Left ventricle myocardium inferior (tissue), 1 donor: ENCODE results near the gene PAX9. TPM values are rescaled to one million over a fixed set of nuclear protein-coding genes. Genes with fewer than 3 reads are reported as not detected.

Experiments used
- DNase-seq: peaks from one replicate; pipeline ENCODE4 v3.0.0-alpha.2; 2020
- H3K27ac ChIP-seq: fragments of 200-600 bp; replicated peaks from 2 replicates; pipeline ENCODE4 v1.8.0; 2021
- H3K27me3 ChIP-seq: fragments of 200-600 bp; 2 replicates; pipeline ENCODE4 v1.8.0; 2021; ENCODE audit warnings: low read depth
- H3K36me3 ChIP-seq: fragments of 200-600 bp; 2 replicates; pipeline ENCODE4 v1.8.0; 2021
- H3K4me1 ChIP-seq: fragments of 200-600 bp; 2 replicates; pipeline ENCODE4 v1.8.0; 2021
- H3K4me3 ChIP-seq: fragments of 200-600 bp; 2 replicates; pipeline ENCODE4 v1.8.0; 2021; ENCODE audit warnings: mild to moderate bottlenecking, moderate library complexity
- H3K9me3 ChIP-seq: fragments of 200-600 bp; replicated peaks from 2 replicates; pipeline ENCODE4 v1.8.0; 2021
- intact Hi-C: fragments of 100-400 bp; cut with micrococcal nuclease; formaldehyde crosslinking; loops from one replicate; pipeline ENCODE4 v1.11.0; 2022
- long read RNA-seq: library from polyadenylated mRNA; unstranded; transcript quantifications from one replicate; pipeline ENCODE4 v2.0.0, GENCODE V29; 2021
- total RNA-seq: library from RNA; stranded (reverse); fragmentation: NEBNext Ultra II Directional; extraction: Animal tissue kit (Norgen Biotek cat#: 25700); gene quantifications from one replicate; pipeline ENCODE4 v1.2.1, GENCODE V29; 2021
- TF ChIP-seq, protein P1 (sequence below): fragments of 200-600 bp; IDR thresholded peaks from 2 replicates; pipeline ENCODE4 v1.8.0; 2021; ENCODE audit warnings: antibody characterized with exemption, mild to moderate bottlenecking, borderline replicate concordance
- donor health status: DM: no; HTN: yes; CAD: no; lungs with severe emphysema.

PAX9 gene
- total RNA-seq = not detected
- long read RNA-seq = 0 reads

DNA sequence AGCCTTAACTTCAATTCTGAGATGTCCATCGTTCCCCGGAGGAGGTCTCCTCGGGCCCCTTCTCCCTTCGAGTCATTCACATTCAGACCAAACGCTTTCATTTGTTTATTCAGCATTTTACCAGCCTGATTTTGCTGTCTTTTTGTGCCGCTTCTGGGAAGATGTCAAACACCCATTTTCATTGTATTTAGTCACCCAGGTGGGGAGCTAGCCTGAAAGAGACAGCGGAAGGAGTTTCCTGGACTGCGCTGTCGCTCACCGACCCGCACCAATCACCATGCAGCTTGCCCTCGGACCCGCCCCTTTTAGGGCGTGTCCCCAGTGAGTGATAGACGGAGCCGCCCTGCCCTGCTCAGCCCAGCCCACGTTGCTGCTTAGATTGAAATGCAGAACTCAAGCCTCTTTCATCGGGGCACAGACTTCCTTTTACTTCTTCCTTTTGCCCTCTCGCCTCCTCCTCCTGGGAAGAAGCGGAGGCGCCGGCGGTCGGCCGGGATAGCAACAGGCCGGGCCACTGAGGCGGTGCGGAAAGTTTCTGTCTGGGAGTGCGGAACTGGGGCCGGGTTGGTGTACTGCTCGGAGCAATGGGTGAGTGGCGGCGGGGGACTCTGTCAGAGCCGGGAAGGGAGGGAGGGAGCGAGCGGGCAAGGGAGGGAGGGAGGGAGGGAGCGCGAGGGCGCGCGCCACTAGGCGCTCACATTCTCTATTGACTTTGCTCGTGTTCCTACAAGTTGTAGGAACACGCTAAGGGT is at the start of gene PAX9:
TSS of gene PAX9 (plus strand) at position 355 of the 752 bp plus-strand sequence. CDS start at position 585, 230 bp downstream.
- intact Hi-C loops = no loop called here

DNA sequence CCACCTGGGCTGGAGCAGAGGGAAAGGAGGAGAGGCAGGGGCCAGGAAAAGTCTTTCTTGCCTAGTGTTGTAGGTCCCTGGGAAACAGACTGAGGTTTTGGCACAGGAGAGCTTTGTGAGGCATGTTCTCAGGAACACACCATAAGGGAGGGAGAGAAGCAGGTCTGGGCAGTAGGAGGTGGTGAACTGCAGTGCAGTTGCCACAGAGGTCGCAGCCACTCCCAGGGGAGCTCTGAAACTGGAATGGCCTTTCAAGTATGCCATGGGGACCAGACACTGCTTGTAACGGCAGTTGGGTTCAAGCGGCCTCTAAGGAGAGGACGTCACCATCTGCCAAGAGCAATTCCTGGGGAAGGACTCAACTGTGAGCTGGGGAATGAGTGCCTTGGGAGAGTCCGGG is 43.8 kb upstream of the PAX9 start:
- H3K4me3 ChIP-seq = no peak overlapping the region
- H3K27ac ChIP-seq = no peak overlapping the region
- H3K9me3 ChIP-seq = peaks cover 18% of the 10 kb centered on the region
- no peaks in the 10 kb centered on the region for H3K4me1 ChIP-seq
- peaks cover 56% of the 10 kb centered on the region for H3K27me3 ChIP-seq
- no peaks in the 10 kb centered on the region for H3K36me3 ChIP-seq
- intact Hi-C loops = no loop called here
- no peak for DNase-seq
- TF ChIP-seq, protein P1, sequence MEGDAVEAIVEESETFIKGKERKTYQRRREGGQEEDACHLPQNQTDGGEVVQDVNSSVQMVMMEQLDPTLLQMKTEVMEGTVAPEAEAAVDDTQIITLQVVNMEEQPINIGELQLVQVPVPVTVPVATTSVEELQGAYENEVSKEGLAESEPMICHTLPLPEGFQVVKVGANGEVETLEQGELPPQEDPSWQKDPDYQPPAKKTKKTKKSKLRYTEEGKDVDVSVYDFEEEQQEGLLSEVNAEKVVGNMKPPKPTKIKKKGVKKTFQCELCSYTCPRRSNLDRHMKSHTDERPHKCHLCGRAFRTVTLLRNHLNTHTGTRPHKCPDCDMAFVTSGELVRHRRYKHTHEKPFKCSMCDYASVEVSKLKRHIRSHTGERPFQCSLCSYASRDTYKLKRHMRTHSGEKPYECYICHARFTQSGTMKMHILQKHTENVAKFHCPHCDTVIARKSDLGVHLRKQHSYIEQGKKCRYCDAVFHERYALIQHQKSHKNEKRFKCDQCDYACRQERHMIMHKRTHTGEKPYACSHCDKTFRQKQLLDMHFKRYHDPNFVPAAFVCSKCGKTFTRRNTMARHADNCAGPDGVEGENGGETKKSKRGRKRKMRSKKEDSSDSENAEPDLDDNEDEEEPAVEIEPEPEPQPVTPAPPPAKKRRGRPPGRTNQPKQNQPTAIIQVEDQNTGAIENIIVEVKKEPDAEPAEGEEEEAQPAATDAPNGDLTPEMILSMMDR = no peak

More for the DNA sequence above, at the start of gene PAX9:
- TF ChIP-seq, protein P1 = no peak
- DNase-seq = peak; percentile 54
- H3K36me3 ChIP-seq = no peaks in the 10 kb centered on the region
- H3K9me3 ChIP-seq = no peaks in the 10 kb centered on the region
- no peak within 1 kb of the TSS for H3K27ac ChIP-seq
- peaks cover 79% of the 10 kb centered on the region for H3K4me1 ChIP-seq
- H3K4me3 ChIP-seq = peak within 1 kb of the TSS; percentile 57
- peaks cover 100% of the 10 kb centered on the region for H3K27me3 ChIP-seq

DNA sequence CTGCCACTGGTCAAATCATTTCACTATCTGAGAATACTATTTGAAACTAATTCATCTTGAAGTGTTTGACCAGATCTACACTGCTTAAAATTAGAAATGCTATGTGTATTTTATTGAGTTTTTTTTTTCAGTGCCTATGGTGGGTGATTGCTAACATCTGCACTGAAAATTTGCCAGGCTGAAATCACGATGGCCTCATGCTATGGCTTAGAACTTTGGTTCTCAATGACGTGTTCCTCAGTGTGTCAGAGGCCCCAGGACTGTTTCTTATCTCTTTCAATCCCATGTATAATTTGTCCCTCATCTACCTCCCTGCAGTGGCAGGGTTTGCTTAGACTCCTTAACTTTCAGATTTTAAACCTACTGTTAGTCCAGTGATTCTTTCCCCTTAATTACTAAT is 43.0 kb upstream of the PAX9 start:
- Histone ChIP-seq H3K27me3 (peaks cover 53% of the 10 kb centered on the region), H3K4me1 (no peaks in the 10 kb centered on the region), H3K9me3 (peaks cover 18% of the 10 kb centered on the region), H3K36me3 (no peaks in the 10 kb centered on the region), H3K4me3 (no peak overlapping the region), H3K27ac (no peak overlapping the region)
- intact Hi-C loops = no loop called here
- TF ChIP-seq, protein P1 = no peak
- DNase-seq = no peak

DNA sequence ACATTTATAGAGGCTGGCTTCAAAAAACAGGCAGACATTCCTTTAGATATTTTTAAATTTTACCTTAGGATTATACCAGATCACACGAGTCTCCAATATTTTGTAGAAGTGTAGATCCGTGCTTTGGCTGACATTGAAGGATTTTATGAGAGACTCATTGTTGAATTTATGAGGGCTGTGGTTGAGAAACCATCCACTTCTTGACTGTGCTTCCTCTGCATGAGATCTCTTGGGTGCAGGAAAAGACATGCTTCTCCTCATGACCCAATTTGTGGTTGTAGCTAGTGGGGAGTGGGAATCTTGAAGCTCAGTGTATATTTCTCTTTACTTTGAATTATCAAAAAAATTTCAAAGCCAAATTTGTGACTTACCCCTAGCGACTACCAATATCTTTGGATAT is 42.5 kb upstream of the PAX9 start:
- no peaks in the 10 kb centered on the region for H3K4me1 ChIP-seq
- peaks cover 53% of the 10 kb centered on the region for H3K27me3 ChIP-seq
- H3K36me3 ChIP-seq = no peaks in the 10 kb centered on the region
- H3K9me3 ChIP-seq = peaks cover 18% of the 10 kb centered on the region
- no peak overlapping the region for H3K27ac ChIP-seq
- intact Hi-C loops = no loop called here
- no peak overlapping the region for H3K4me3 ChIP-seq
- TF ChIP-seq, protein P1 = no peak
- DNase-seq = no peak

DNA sequence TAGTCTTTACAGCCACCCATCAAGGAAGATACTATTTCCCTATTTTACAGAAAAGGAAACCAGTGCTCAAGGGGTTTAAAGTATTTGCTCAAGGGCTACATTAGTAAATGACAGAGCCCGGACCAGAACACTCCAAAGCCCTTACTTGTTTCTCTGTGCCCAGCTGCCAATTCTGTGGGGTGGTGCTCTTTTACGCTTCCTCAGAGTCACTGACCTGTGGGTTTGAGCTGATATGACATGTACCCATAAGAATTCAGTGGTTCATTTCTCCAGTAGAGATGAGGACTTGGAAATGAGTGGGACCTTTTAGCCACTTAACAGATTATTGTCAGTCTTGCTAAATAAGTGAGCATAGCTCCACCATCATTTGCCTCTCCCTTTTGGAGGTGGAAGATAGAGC is 41.8 kb upstream of the PAX9 start:
- H3K9me3 ChIP-seq = peaks cover 18% of the 10 kb centered on the region
- H3K27me3 ChIP-seq = peaks cover 55% of the 10 kb centered on the region
- H3K36me3 ChIP-seq = no peaks in the 10 kb centered on the region
- TF ChIP-seq, protein P1 = no peak
- no peak for DNase-seq
- no peak overlapping the region for H3K27ac ChIP-seq
- no peak overlapping the region for H3K4me3 ChIP-seq
- intact Hi-C loops = no loop called here
- H3K4me1 ChIP-seq = no peaks in the 10 kb centered on the region
